NCI-H2081 treated with DMSO at 0.1 percent for 48 hours (cell line): Measurements from ENCODE around the gene PCNT.

Source experiments
- DNase-seq: peaks from one replicate; lab custom pipeline; 2025; lab: John Stamatoyannopoulos, UW

The PCNT gene

GRCh38 chr21:46409641-46410406 is 85.9 kb downstream of the PCNT start:
- no peak for DNase-seq

DNA sequence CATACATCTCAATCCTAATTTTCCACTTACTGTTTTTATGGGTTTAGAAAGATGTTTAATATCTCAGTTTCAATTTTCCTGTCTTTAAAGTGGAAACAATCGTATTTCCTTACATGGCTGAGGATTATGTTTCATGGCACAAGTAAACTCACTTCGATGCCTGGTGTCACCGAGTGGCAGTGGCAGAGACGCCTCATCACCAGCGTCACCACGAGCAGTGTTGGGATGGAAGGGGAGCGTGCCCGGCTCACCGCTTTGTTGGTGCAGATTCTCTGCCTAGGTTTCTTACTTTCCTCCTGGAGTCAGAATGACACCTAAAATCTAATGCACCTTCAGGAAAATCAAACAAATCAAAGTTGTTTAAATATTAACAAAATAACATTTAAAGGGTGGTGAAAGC is 86.6 kb downstream of the PCNT start:
- no peak for DNase-seq

GRCh38 chr21:46411236-46411635 is 87.3 kb downstream of the PCNT start:
- no peak for DNase-seq

- DNase-seq = no peak
Observed at GRCh38 chr21:46411691-46412090, 87.7 kb downstream of the PCNT start.

DNA sequence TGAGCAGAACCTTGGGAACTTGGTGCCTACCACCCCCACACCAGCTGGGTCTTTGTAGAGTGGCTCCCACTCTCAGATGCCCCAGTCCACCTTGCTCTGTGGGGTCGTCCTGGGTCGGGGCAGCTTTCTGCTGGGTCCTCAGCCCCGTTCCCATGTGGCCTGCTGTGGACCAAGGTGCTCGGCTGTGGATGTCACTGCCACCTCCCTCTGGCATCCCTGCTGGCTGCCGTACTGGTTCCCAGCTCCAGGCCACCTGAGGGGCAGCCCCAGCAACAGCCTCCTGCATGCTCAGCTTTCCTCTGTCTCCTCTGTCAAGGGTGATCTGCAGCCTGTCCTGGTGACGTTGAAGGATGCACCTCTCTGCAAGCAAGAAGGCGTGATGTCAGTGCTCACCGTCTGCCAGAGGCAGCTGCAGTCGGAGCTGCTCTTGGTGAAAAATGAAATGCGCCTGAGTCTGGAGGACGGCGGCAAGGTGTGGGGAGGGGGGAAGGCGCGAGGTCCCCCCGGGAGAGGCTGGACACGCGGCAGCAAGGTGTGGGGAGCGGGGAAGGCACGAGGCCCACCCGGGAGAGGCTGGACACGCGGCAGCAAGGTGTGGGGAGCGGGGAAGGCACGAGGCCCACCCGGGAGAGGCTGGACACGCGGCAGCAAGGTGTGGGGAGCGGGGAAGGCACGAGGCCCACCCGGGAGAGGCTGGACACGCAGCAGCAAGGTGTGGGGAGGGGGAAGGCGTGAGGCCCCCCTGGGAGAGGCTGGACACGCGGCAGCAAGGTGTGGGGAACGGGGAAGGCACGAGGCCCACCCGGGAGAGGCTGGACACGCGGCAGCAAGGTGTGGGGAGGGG is 88.8 kb downstream of the PCNT start:
- DNase-seq = no peak

DNA sequence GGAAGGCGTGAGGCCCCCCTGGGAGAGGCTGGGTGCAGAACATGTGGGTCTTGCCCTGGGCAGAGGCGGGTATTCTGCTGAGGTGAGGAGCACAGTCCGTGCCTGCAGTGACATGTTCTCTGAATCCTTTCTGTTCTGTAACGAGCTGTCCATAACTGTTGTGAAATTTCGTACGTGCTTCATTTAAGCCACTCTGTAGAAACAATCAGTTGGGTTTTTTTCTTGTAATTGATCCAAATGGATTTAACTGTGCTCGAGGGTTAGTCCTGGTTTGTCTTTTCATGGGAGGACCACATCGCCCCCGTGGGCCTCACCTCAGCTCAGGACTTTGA is 89.4 kb downstream of the PCNT start:
- no peak for DNase-seq

GRCh38 chr21:46414965-46415275 is 91.0 kb downstream of the PCNT start:
- DNase-seq = no peak

DNA sequence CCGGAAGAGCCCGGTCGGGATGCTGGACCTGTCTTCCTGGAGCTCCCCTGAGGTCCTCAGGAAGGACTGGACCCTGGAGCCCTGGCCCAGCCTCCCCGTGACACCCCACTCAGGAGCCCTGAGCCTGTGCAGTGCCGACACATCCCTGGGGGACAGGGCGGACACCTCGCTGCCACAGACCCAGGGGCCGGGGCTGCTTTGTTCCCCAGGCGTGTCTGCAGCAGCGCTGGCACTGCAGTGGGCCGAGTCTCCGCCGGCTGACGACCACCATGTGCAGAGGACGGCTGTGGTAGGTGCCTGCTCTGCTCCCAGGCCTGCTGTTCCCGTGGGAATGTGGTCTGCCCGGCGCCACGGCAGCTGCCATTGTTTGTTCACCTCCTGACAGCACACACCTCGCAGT is 92.6 kb downstream of the PCNT start:
- no peak for DNase-seq

GRCh38 chr21:46418265-46418946 is 94.5 kb downstream of the PCNT start:
- DNase-seq = no peak

GRCh38 chr21:46420241-46421190 is 96.6 kb downstream of the PCNT start:
- no peak for DNase-seq

GRCh38 chr21:46421191-46421750 is 97.3 kb downstream of the PCNT start:
- no peak for DNase-seq

DNA sequence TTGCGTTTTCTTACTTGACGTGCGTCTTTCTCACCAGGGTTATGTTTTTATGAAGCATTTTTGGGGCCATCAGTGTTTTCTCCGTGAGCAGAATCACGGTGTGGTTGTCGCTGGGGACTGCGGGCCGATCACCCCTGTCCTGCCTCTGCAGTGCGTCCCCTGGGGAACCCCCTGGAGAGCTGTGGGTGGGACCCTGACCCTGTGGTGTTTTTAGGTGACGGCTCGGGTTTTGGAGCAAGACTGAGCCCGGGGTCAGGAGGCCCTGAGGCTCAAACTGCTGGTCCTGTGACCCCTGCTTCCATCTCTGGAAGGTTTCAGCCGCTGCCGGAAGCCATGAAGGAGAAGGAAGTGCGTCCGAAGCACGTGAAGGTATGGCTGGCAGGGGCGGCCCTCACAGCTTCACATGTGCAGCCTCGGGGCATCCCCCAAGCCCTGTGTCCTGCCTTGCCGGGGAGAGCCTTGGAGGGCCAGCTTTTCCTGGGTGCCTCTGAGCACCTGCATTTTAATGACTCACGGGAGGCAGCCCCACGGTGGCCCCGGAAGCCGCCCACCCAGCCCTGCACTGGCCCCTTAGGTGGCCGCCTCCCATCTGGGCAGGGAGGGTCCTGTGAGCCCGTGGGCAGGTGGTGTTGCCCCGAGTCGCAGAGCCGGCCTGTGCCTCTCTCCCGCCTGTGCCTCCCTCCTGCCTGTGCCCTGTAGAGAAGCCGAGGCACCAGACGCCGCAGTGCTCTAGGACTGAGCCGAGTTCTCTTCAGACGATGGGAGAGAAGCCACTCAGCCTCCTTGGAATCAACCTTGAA is 98.0 kb downstream of the PCNT start:
- DNase-seq = no peak

DNA sequence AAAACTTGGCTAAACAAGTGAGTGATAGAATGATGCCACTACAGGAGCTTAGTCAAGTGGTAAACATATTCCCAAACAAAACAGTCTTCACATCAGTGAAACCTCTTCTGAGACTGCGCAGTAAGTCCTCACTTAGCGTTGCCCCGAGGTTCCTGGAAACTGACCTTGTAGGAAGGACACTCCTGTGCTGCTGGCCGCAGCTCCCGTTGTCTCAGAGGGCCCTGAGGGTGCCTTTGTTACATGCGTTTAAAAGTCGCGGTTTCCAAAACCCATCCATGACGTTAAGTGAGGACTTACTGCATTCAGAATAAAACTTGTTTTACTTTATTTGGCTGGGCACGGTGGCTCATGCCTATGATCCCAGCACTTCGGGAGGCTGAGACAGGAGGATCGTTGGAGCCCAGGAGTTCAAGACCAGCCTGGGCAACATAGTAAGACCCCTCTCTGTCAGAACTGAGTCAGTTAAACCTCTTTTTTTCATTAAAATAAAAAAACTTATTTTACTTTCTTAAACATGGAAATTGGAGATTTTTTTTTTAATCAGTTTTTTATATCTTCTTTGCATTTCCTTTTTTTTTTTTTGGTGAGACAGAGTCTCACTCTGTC is 98.8 kb downstream of the PCNT start:
- no peak for DNase-seq

- DNase-seq = no peak
Observed at GRCh38 chr21:46423546-46424038, 99.6 kb downstream of the PCNT start.

GRCh38 chr21:46424039-46424591 is 100.2 kb downstream of the PCNT start:
- no peak for DNase-seq

GRCh38 chr21:46424621-46425020 is 100.7 kb downstream of the PCNT start:
- no peak for DNase-seq

GRCh38 chr21:46425041-46425440 is 101.1 kb downstream of the PCNT start:
- DNase-seq = no peak

DNA sequence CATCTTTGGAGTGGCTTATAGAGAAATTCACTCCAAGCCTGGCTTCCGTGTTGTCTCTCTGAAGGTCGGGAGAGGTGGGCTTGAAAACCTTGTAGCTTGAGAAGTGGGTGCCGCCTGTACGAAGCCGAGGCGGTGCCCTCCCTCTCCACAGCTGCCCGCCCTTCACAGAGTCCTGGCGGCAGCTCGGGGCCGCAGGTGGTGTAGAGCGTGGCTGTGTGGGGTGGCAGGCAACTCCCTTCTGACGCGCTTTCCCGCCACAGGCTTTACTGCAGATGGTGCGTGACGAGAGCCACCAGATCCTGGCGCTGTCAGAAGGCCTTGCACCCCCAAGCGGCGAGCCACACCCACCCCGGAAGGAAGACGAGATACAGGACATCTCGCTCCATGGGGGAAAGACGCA is 101.6 kb downstream of the PCNT start:
- no peak for DNase-seq

GRCh38 chr21:46426313-46427046 is 102.5 kb downstream of the PCNT start:
- DNase-seq = no peak
